ENCODE data around the gene ROMO1.
"Not testable (repeated sequence)": the region's sequence is repeated elsewhere in the genome, so short reads cannot be mapped to it uniquely, and the experiment has no call there.

ROMO1 gene

GRCh38 chr20:35730583-35731468 lies 31.6 kb downstream of the ROMO1 start:
- DNase-seq (ENCODE audit: low read depth in 2 of 2): no peak

- DNase-seq (ENCODE audit: low read depth in 2 of 2): no peak
Observed at GRCh38 chr20:35731469-35731788, 32.2 kb downstream of the ROMO1 start.

- DNase-seq (ENCODE audit: low read depth in 2 of 2): no peak
Observed at GRCh38 chr20:35731862-35732643, 32.8 kb downstream of the ROMO1 start.

GRCh38 chr20:35732644-35732982 lies 33.4 kb downstream of the ROMO1 start:
- DNase-seq (ENCODE audit: low read depth in 2 of 2): no peak

GRCh38 chr20:35734374-35734773 lies 35.2 kb downstream of the ROMO1 start:
- no peak for DNase-seq (ENCODE audit: low read depth in 2 of 2)

- DNase-seq (ENCODE audit: low read depth in 2 of 2): no peak
Observed at GRCh38 chr20:35734777-35735649, 35.8 kb downstream of the ROMO1 start.

GRCh38 chr20:35735826-35736470 lies 36.7 kb downstream of the ROMO1 start:
- no peak for DNase-seq (ENCODE audit: low read depth in 2 of 2)

GRCh38 chr20:35737865-35738333 lies 38.7 kb downstream of the ROMO1 start:
- DNase-seq (ENCODE audit: low read depth in 2 of 2): no peak

- DNase-seq (ENCODE audit: low read depth in 2 of 2): no peak
Observed at GRCh38 chr20:35738410-35739179, 39.4 kb downstream of the ROMO1 start.

- DNase-seq (ENCODE audit: low read depth in 2 of 2): no peak
Observed at GRCh38 chr20:35739294-35740163, 40.3 kb downstream of the ROMO1 start.

- peak; percentile 97 for DNase-seq (ENCODE audit: low read depth in 2 of 2)
Observed at GRCh38 chr20:35741892-35742740, 42.9 kb downstream of the ROMO1 start, which contains the start of gene RBM39. TSS of gene RBM39 (minus strand) at chr20:35742260. CDS start at chr20:35740874, 1,386 bp downstream.

- DNase-seq (ENCODE audit: low read depth in 2 of 2): no peak
Observed at GRCh38 chr20:35742741-35743523, 43.7 kb downstream of the ROMO1 start.

- no peak for DNase-seq (ENCODE audit: low read depth in 2 of 2)
Observed at GRCh38 chr20:35743693-35744491, 44.7 kb downstream of the ROMO1 start.

GRCh38 chr20:35744492-35744841 lies 45.3 kb downstream of the ROMO1 start:
- DNase-seq (ENCODE audit: low read depth in 2 of 2): not testable (repeated sequence)
